K562 (cell line): ENCODE data around the gene FKBP8. TPM values are rescaled to one million over a fixed set of nuclear protein-coding genes. Genes with fewer than 3 reads are reported as not detected.

Source experiments
- ARID3B ChIP-seq: fragments of 250-450 bp; sonication (Bioruptor Pico); IDR thresholded peaks from 2 replicates; pipeline ENCODE4 v1.4.0; 2020; ENCODE audit warnings: borderline replicate concordance
- CTCF ChIP-seq, 3 experiments: IDR thresholded peaks in 2 of 3; conservative IDR thresholded peaks in 1 of 3; 2 replicates each; pipeline ENCODE4 v1.5.1; 2011 to 2012; ENCODE audit warnings: low read length in 3 of 3, mild to moderate bottlenecking in 3 of 3, control low read depth in 2 of 3, improper control_type of control experiment in 1 of 3, inconsistent platforms in 1 of 3, low read depth in 1 of 3, mixed read lengths in 1 of 3, moderate library complexity in 1 of 3; ENCODE audit not compliant: insufficient read depth in 2 of 3
- JUND ChIP-seq, 2 experiments: IDR thresholded peaks; 2 replicates in 1 of 2; 3 replicates in 1 of 2; pipeline ENCODE4 v1.6.1; 2011; ENCODE audit warnings: borderline replicate concordance in 2 of 2, low read depth in 2 of 2, low read length in 2 of 2, improper control_type of control experiment in 1 of 2, missing biosample characterization in 1 of 2, missing genetic modification characterization in 1 of 2, missing genetic modification reagents in 1 of 2
- KLF16 ChIP-seq: IDR thresholded peaks from 2 replicates; pipeline ENCODE4 v1.6.1; 2016; ENCODE audit warnings: antibody characterized with exemption
- MAZ ChIP-seq, 2 experiments: fragments of 450-650 bp in 1 of 2; sonication (generic) in 1 of 2; formaldehyde crosslinking; IDR thresholded peaks in 1 of 2; conservative IDR thresholded peaks in 1 of 2; 2 replicates each; pipeline versions ENCODE4 v1.4.0 to v1.5.0; 2020; ENCODE audit warnings: mild to moderate bottlenecking in 1 of 2, missing genetic modification reagents in 1 of 2
- NCOR1 ChIP-seq: fragments of 450-650 bp; IDR thresholded peaks from 2 replicates; pipeline ENCODE4 v1.6.1; 2016; ENCODE audit warnings: mild to moderate bottlenecking, moderate library complexity
- NR2F6 ChIP-seq: fragments of 450-650 bp; formaldehyde crosslinking; IDR thresholded peaks from 2 replicates; pipeline ENCODE4 v1.4.0; 2020; ENCODE audit warnings: mild to moderate bottlenecking
- PKNOX1 ChIP-seq: fragments of 450-650 bp; IDR thresholded peaks from 2 replicates; pipeline ENCODE4 v1.6.1; 2016
- PRMT5 ChIP-seq: sonication (generic); formaldehyde crosslinking; IDR thresholded peaks from 2 replicates; pipeline ENCODE4 v1.5.0; 2020; ENCODE audit warnings: missing genetic modification reagents
- RAD21 ChIP-seq, 2 experiments: fragments of 250-450 bp in 1 of 2; fragments of 450-650 bp in 1 of 2; sonication (Bioruptor Pico) in 1 of 2; formaldehyde crosslinking in 1 of 2; IDR thresholded peaks in 1 of 2; conservative IDR thresholded peaks in 1 of 2; 2 replicates each; pipeline versions ENCODE4 v1.4.0 to v1.8.0; 2020 to 2022; ENCODE audit warnings: mild to moderate bottlenecking in 2 of 2, moderate library complexity in 1 of 2
- RNF219 ChIP-seq: fragments of 250-450 bp; sonication (Bioruptor Pico); IDR thresholded peaks from 2 replicates; pipeline ENCODE4 v1.5.0; 2022; ENCODE audit warnings: mild to moderate bottlenecking
- TRIM25 ChIP-seq: fragments of 450-650 bp; IDR thresholded peaks from 2 replicates; pipeline ENCODE4 v1.7.0; 2016; ENCODE audit warnings: borderline replicate concordance
- ZFX ChIP-seq: sonication (generic); formaldehyde crosslinking; IDR thresholded peaks from 2 replicates; pipeline ENCODE4 v1.8.0; 2022; ENCODE audit warnings: mild to moderate bottlenecking, missing genetic modification reagents, moderate library complexity
- ZHX1 ChIP-seq: fragments of 150-350 bp; conservative IDR thresholded peaks from 2 replicates; pipeline ENCODE4 v1.6.1; 2014; ENCODE audit warnings: low read length
- ZNF764 ChIP-seq: fragments of 250-450 bp; sonication (Bioruptor Pico); IDR thresholded peaks from 2 replicates; pipeline ENCODE4 v1.4.0; 2020; ENCODE audit warnings: low read depth, mild to moderate bottlenecking, moderate library complexity
- polyA plus RNA-seq, 8 experiments: library from polyadenylated mRNA; depleted of rRNA in 4 of 8; stranded (reverse) in 5 of 8; unstranded in 3 of 8; fragments of >200 nt; fragmentation: Nextera tagmentation in 2 of 8; fragmentation: Illumina TruSeq in 1 of 8; extraction: Ambion mirVana in 2 of 8; extraction: Trizol in 1 of 8; gene quantifications; 2 replicates each; pipeline versions ENCODE4 v1.2.1 to v1.2.3, GENCODE V29; 2011 to 2014; ENCODE audit warnings: inconsistent platforms in 1 of 8, missing spikeins in 1 of 8
- total RNA-seq, 7 experiments: library from RNA; depleted of rRNA in 6 of 7; stranded (reverse); fragments of >200 nt in 6 of 7; fragmentation: Illumina TruSeq in 2 of 7; extraction: Trizol in 2 of 7; gene quantifications; 2 replicates each; pipeline versions ENCODE4 v1.2.1 to v1.2.3, GENCODE V29; 2011 to 2021; ENCODE audit warnings: low replicate concordance in 1 of 7

FKBP8 gene
- total and polyA plus RNA-seq, 9 of the 15 experiments (the other 6 are each of a cell fraction or from before 2014, with no cell fraction given) = 0.46 to 236 (median 104) TPM

GRCh38 chr19:18484992-18485391 is 58.4 kb downstream of the FKBP8 start (continued):
- TF ChIP-seq ARID3B (CRISPR knock-in tag) = 0 out of 2 replicates have a peak, but pooled peaks have one; percentile 5
- no peak for TF ChIP-seq KLF16
- TF ChIP-seq RNF219 (CRISPR knock-in tag) = no peak
- peak; percentile 13 to 37; a peak in 3 of 4 replicates for TF ChIP-seq RAD21 (CRISPR knock-in tag; conservative IDR thresholded peaks at IDR 0.05 in 1 of 2, IDR thresholded peaks at IDR 0.05 in 1 of 2)
- TF ChIP-seq PKNOX1 = 0 out of 2 replicates have a peak, but pooled peaks have one; percentile 31
- TF ChIP-seq CTCF (IDR thresholded peaks at IDR 0.05 in 2 of 3, conservative IDR thresholded peaks at IDR 0.05 in 1 of 3; ENCODE audit: insufficient read depth in 2 of 3, low read depth in 1 of 3, low read length in 3 of 3) = peak; percentile 22 to 65 (median 42); a peak in 5 of 6 replicates
- peak; percentile 34 for TF ChIP-seq ZFX (CRISPR knock-in tag)
- no peak for TF ChIP-seq ZHX1
- no peak for TF ChIP-seq TRIM25
- TF ChIP-seq MAZ (CRISPR knock-in tag; conservative IDR thresholded peaks at IDR 0.05 in 1 of 2, IDR thresholded peaks at IDR 0.05 in 1 of 2) = peak in 1 of 2 experiments; percentile 36; a peak in 1 of 4 replicates
- TF ChIP-seq NR2F6 = no peak
- no peak for TF ChIP-seq NCOR1
- TF ChIP-seq PRMT5 (CRISPR knock-in tag) = no peak
- TF ChIP-seq JUND (IDR thresholded peaks at IDR 0.05; ENCODE audit: borderline replicate concordance, low read depth, low read length) = no peak
- no peak for TF ChIP-seq JUND (tag; IDR thresholded peaks at IDR 0.05; ENCODE audit: borderline replicate concordance, low read depth, low read length)
- 0 out of 2 replicates have a peak, but pooled peaks have one; percentile 62 for TF ChIP-seq ZNF764
